Neutrophil (primary cell): ENCODE data around the gene TESPA1.

Experiments
- H3K27ac ChIP-seq: fragments of 200-600 bp; sonication (generic); 2 replicates; pipeline ENCODE4 v1.5.1; 2016; ENCODE audit warnings: mild to moderate bottlenecking, moderate library complexity
- H3K27me3 ChIP-seq: fragments of 200-600 bp; sonication (generic); 2 replicates; pipeline ENCODE4 v1.6.0; 2016; ENCODE audit warnings: mild to moderate bottlenecking
- H3K36me3 ChIP-seq: fragments of 200-600 bp; sonication (generic); 2 replicates; pipeline ENCODE4 v1.5.1; 2017
- H3K4me1 ChIP-seq, 2 experiments: fragments of 200-600 bp in 1 of 2; sonication (generic) in 1 of 2; 1 replicate in 1 of 2; 2 replicates in 1 of 2; pipeline versions ENCODE4 v1.5.1 to v1.6.1; 2013 to 2016; ENCODE audit warnings: low read depth in 1 of 2, low read length in 1 of 2, mild to moderate bottlenecking in 1 of 2, moderate library complexity in 1 of 2; ENCODE audit not compliant: control insufficient read depth in 1 of 2, insufficient read depth in 1 of 2
- H3K4me3 ChIP-seq, 2 experiments: fragments of 200-600 bp in 1 of 2; sonication (generic) in 1 of 2; 1 replicate in 1 of 2; 2 replicates in 1 of 2; pipeline ENCODE4 v1.5.1; 2013 to 2016; ENCODE audit warnings: low read depth in 1 of 2, low read length in 1 of 2, mild to moderate bottlenecking in 1 of 2, moderate library complexity in 1 of 2
- H3K9me3 ChIP-seq: fragments of 200-600 bp; sonication (generic); 2 replicates; pipeline ENCODE4 v1.5.1; 2016
- CTCF ChIP-seq: fragments of 200-600 bp; sonication (generic); IDR thresholded peaks from 2 replicates; pipeline ENCODE4 v1.5.1; 2016; ENCODE audit warnings: antibody characterized with exemption

TESPA1 gene

GRCh38 chr12:54997929-54998522 lies 13.5 kb upstream of the TESPA1 start:
- Histone ChIP-seq H3K4me1 (peaks cover 0 to 7% of the 10 kb centered on the region in 2 experiments), H3K36me3 (no peaks in the 10 kb centered on the region), H3K9me3 (no peaks in the 10 kb centered on the region), H3K4me3 (no peak overlapping the region), H3K27me3 (peaks cover 25% of the 10 kb centered on the region), H3K27ac (no peak overlapping the region)
- no peak for TF ChIP-seq CTCF

- Histone ChIP-seq H3K4me3 (no peak overlapping the region), H3K9me3 (no peaks in the 10 kb centered on the region), H3K36me3 (no peaks in the 10 kb centered on the region), H3K27ac (no peak overlapping the region), H3K4me1 (peaks cover 0 to 7% of the 10 kb centered on the region in 2 experiments), H3K27me3 (peaks cover 25% of the 10 kb centered on the region)
- no peak for TF ChIP-seq CTCF
Measured at GRCh38 chr12:54996205-54996604, 11.6 kb upstream of the TESPA1 start.

- Histone ChIP-seq H3K27me3 (peaks cover 25% of the 10 kb centered on the region), H3K4me1 (no peaks in the 10 kb centered on the region), H3K27ac (no peak overlapping the region), H3K4me3 (no peak overlapping the region), H3K9me3 (no peaks in the 10 kb centered on the region), H3K36me3 (no peaks in the 10 kb centered on the region)
- TF ChIP-seq CTCF = peak; percentile 91
Measured at GRCh38 chr12:54993181-54993835, 8.7 kb upstream of the TESPA1 start.

- H3K36me3 ChIP-seq = no peaks in the 10 kb centered on the region
- no peak overlapping the region for H3K4me3 ChIP-seq
- no peaks in the 10 kb centered on the region for H3K9me3 ChIP-seq
- H3K4me1 ChIP-seq = no peaks in the 10 kb centered on the region
- TF ChIP-seq CTCF = no peak
- no peak overlapping the region for H3K27ac ChIP-seq
- peaks cover 15% of the 10 kb centered on the region for H3K27me3 ChIP-seq
Measured at GRCh38 chr12:54991991-54992375, 7.4 kb upstream of the TESPA1 start.

- no peak overlapping the region for H3K27ac ChIP-seq
Measured at GRCh38 chr12:54991161-54991990, 6.8 kb upstream of the TESPA1 start.

More at GRCh38 chr12:54991161-54991990, 6.8 kb upstream of the TESPA1 start:
- Histone ChIP-seq H3K36me3 (no peaks in the 10 kb centered on the region), H3K4me3 (no peak overlapping the region), H3K9me3 (no peaks in the 10 kb centered on the region), H3K27me3 (peaks cover 9% of the 10 kb centered on the region), H3K4me1 (no peaks in the 10 kb centered on the region)
- no peak for TF ChIP-seq CTCF
